ENCODE measurements around the gene SPOCK1. TPM values are rescaled to one million over a fixed set of nuclear protein-coding genes. Genes with fewer than 3 reads are reported as not detected.

Gene SPOCK1
- total and polyA plus RNA-seq, 2 experiments from 2014 or later, result 8.2 to 10.5 TPM

- no peaks in the 10 kb centered on the region for H3K9me3 Mint-ChIP-seq
- TF ChIP-seq ZNF114 (CRISPR knock-in tag; IDR thresholded peaks at IDR 0.05), result no peak
- no peak for TF ChIP-seq EZH2 (IDR thresholded peaks at IDR 0.05; ENCODE audit: low read depth, unreplicated experiment)
- no peak for TF ChIP-seq ETS1 (IDR thresholded peaks at IDR 0.05)
- no peak for TF ChIP-seq CTCF (conservative IDR thresholded peaks at IDR 0.05; ENCODE audit: low read depth in 2 of 2)
- no peak for TF ChIP-seq EZH2phosphoT487 (IDR thresholded peaks at IDR 0.05; ENCODE audit: unreplicated experiment)
- no peak for TF ChIP-seq ZNF331 (CRISPR knock-in tag; IDR thresholded peaks at IDR 0.05; ENCODE audit: low read depth)
- no peaks in the 10 kb centered on the region for H4K20me1 ChIP-seq (replicated peaks; ENCODE audit: insufficient read depth)
- no peaks in the 10 kb centered on the region for H3K36me3 ChIP-seq (ENCODE audit: insufficient read depth)
- DNase-seq (ENCODE audit: low spot score) (no peak), ATAC-seq (no peak)
- H3K4me1 Mint-ChIP-seq, result peaks cover 3% of the 10 kb centered on the region; the same call in 2 of the 3 replicates
- H3K4me1 ChIP-seq (ENCODE audit: insufficient read depth), result peaks cover 4% of the 10 kb centered on the region; the same call in 1 of the 2 replicates
- H3K36me3 Mint-ChIP-seq (ENCODE audit: low read depth), result no peaks in the 10 kb centered on the region
- H3K27ac ChIP-seq (ENCODE audit: low read depth), result no peak overlapping the region
- H2AFZ ChIP-seq, result no peak overlapping the region
- no peaks in the 10 kb centered on the region for H3K27me3 ChIP-seq (ENCODE audit: insufficient read depth)
- no peaks in the 10 kb centered on the region for H3K79me2 ChIP-seq (replicated peaks; ENCODE audit: insufficient read depth)
- peaks cover 5% of the 10 kb centered on the region; the same call in 1 of the 2 replicates for H3K9me2 ChIP-seq (ENCODE audit: insufficient read depth)
- H3K27me3 Mint-ChIP-seq (ENCODE audit: insufficient read depth, low read depth, poor library complexity), result no peaks in the 10 kb centered on the region
- H3K4me3 ChIP-seq, result no peak overlapping the region
- H3K4me3 Mint-ChIP-seq, result no peak overlapping the region
- H3K27ac Mint-ChIP-seq, result no peak overlapping the region
- H3F3A ChIP-seq (replicated peaks; ENCODE audit: low read depth), result no peaks in the 10 kb centered on the region
- no peak overlapping the region for H3K4me2 ChIP-seq
These were observed 384.0 kb downstream of the SPOCK1 start for GRCh38 chr5:137115152-137115551.

- no peak for DNase-seq (ENCODE audit: low spot score)
- no peak overlapping the region for H3K4me3 Mint-ChIP-seq
- no peaks in the 10 kb centered on the region for H3K9me3 Mint-ChIP-seq
- Histone ChIP-seq H3F3A (replicated peaks; ENCODE audit: low read depth) (no peaks in the 10 kb centered on the region), H3K36me3 (ENCODE audit: insufficient read depth) (no peaks in the 10 kb centered on the region), H4K20me1 (replicated peaks; ENCODE audit: insufficient read depth) (no peaks in the 10 kb centered on the region), H3K79me2 (replicated peaks; ENCODE audit: insufficient read depth) (no peaks in the 10 kb centered on the region), H3K27me3 (ENCODE audit: insufficient read depth) (no peaks in the 10 kb centered on the region), H2AFZ (no peak overlapping the region), H3K4me2 (no peak overlapping the region), H3K4me3 (no peak overlapping the region), H3K9me2 (ENCODE audit: insufficient read depth) (no peaks in the 10 kb centered on the region), H3K4me1 (ENCODE audit: insufficient read depth) (peaks cover 4% of the 10 kb centered on the region; the same call in 1 of the 2 replicates), H3K27ac (ENCODE audit: low read depth) (no peak overlapping the region)
- ATAC-seq, result no peak
- no peaks in the 10 kb centered on the region for H3K27me3 Mint-ChIP-seq (ENCODE audit: insufficient read depth, low read depth, poor library complexity)
- no peak overlapping the region for H3K27ac Mint-ChIP-seq
- no peak for TF ChIP-seq ZNF114 (CRISPR knock-in tag; IDR thresholded peaks at IDR 0.05)
- TF ChIP-seq JUNB (IDR thresholded peaks at IDR 0.05; ENCODE audit: unreplicated experiment), result no peak
- TF ChIP-seq EZH2phosphoT487 (IDR thresholded peaks at IDR 0.05; ENCODE audit: unreplicated experiment), result no peak
- TF ChIP-seq ZNF462 (CRISPR knock-in tag; IDR thresholded peaks at IDR 0.05), result no peak
- H3K4me1 Mint-ChIP-seq, result peaks cover 3% of the 10 kb centered on the region; the same call in 2 of the 3 replicates
- H3K36me3 Mint-ChIP-seq (ENCODE audit: low read depth), result no peaks in the 10 kb centered on the region
These were observed 384.6 kb downstream of the SPOCK1 start for GRCh38 chr5:137114529-137114928.

Measured in GM23338 (cell line).